HCT116 (cell line): ENCODE results near the gene BSCL2. TPM values are rescaled to one million over a fixed set of nuclear protein-coding genes. Genes with fewer than 3 reads are reported as not detected.

Source experiments
- ATAC-seq: fragments of 200-7000 bp; cut with Tn5 transposase; 2 replicates; pipeline ENCODE4 v1.9.1; 2020; ENCODE audit warnings: mild to moderate bottlenecking, moderate library complexity
- BruUV-seq: library from RNA; stranded (reverse); fragments of 400-500 nt; replicated peaks from 2 replicates; lab custom pipeline; 2021; lab: Mats Ljungman, UMichigan
- CTCF ChIA-PET: fragments of 300-600 bp; sonication (Branson Sonifier 250); formaldehyde crosslinking; loops from one replicate; lab custom pipeline; 2021; ENCODE audit warnings: antibody characterized with exemption; lab: Charles Lee
- POLR2A ChIA-PET: fragments of 300-600, 350-600 bp; sonication (Branson Sonifier 250); formaldehyde crosslinking; loops from one replicate; lab custom pipeline; 2021; ENCODE audit warnings: antibody characterized with exemption; lab: Charles Lee
- RAD21 ChIA-PET, 2 experiments: fragments of 300-600 bp; sonication (Branson Sonifier 250); formaldehyde crosslinking; loops; one replicate each; lab custom pipeline; 2023; ENCODE audit warnings: low total read pairs in 2 of 2; ENCODE audit not compliant: uncharacterized antibody in 2 of 2, unreplicated experiment in 2 of 2, low non-redundant PET in 1 of 2; lab: Charles Lee
- DNase-seq: peaks from one replicate; pipeline ENCODE4 v3.0.0-alpha.2; 2010; ENCODE audit warnings: low read depth, low spot score
- H2AFZ ChIP-seq: fragments of 200-600 bp; shearing (Covaris generic), sonication (generic); 2 replicates; pipeline ENCODE4 v1.6.1; 2017; ENCODE audit warnings: low read depth, mixed run types, mixed read lengths, antibody characterized with exemption, low read length; ENCODE audit not compliant: poor library complexity, severe bottlenecking
- H3K27ac ChIP-seq: 2 replicates; pipeline ENCODE4 v1.5.1; 2012; ENCODE audit warnings: low read depth, low read length
- H3K27me3 ChIP-seq: fragments of 200-600 bp; sonication (generic); 2 replicates; pipeline ENCODE4 v1.6.1; 2016; ENCODE audit warnings: mixed run types, low read length, mixed read lengths; ENCODE audit not compliant: insufficient read depth
- H3K36me3 ChIP-seq, 2 experiments: fragments of 200-500 bp in 1 of 2; fragments of 200-600 bp in 1 of 2; sonication (Bioruptor generic) in 1 of 2; sonication (generic) in 1 of 2; 2 replicates each; pipeline versions ENCODE4 v1.5.1 to v1.6.1; 2014 to 2016; ENCODE audit warnings: low read length in 2 of 2, inconsistent platforms in 1 of 2, mixed read lengths in 1 of 2, mixed run types in 1 of 2; ENCODE audit not compliant: insufficient read depth in 2 of 2, control insufficient read depth in 1 of 2
- H3K4me1 ChIP-seq, 2 experiments: fragments of 200-600 bp in 1 of 2; sonication (generic) in 1 of 2; 2 replicates each; pipeline versions ENCODE4 v1.5.1 to v1.6.1; 2012 to 2017; ENCODE audit warnings: low read length in 2 of 2, inconsistent platforms in 1 of 2, mild to moderate bottlenecking in 1 of 2, mixed read lengths in 1 of 2, mixed run types in 1 of 2, moderate library complexity in 1 of 2; ENCODE audit not compliant: insufficient read depth in 2 of 2, control insufficient read depth in 1 of 2
- H3K4me2 ChIP-seq: fragments of 200-600 bp; sonication (generic); 2 replicates; pipeline ENCODE4 v1.6.1; 2017; ENCODE audit warnings: mixed run types, low read length, mixed read lengths
- H3K4me3 ChIP-seq, 2 experiments: fragments of 200-600 bp in 1 of 2; sonication (generic) in 1 of 2; replicated peaks in 1 of 2; 2 replicates each; pipeline ENCODE4 v1.5.1; 2011 to 2016; ENCODE audit warnings: low read length in 2 of 2, control low read depth in 1 of 2, low read depth in 1 of 2, mild to moderate bottlenecking in 1 of 2, mixed read lengths in 1 of 2, mixed run types in 1 of 2
- H3K79me2 ChIP-seq: fragments of 200-600 bp; sonication (generic); 2 replicates; pipeline ENCODE4 v1.6.1; 2017; ENCODE audit warnings: mild to moderate bottlenecking, mixed run types, low read length, moderate library complexity, mixed read lengths; ENCODE audit not compliant: insufficient read depth
- H3K9ac ChIP-seq: fragments of 200-600 bp; sonication (generic); 2 replicates; pipeline ENCODE4 v1.6.1; 2016; ENCODE audit warnings: low read length, mixed read lengths
- H3K9me2 ChIP-seq: fragments of 200-600 bp; sonication (generic), shearing (Covaris generic); 2 replicates; pipeline ENCODE4 v1.6.1; 2017; ENCODE audit warnings: mixed run types, mild to moderate bottlenecking, moderate library complexity; ENCODE audit not compliant: insufficient read depth
- H3K9me3 ChIP-seq, 2 experiments: fragments of 200-500 bp in 1 of 2; fragments of 200-600 bp in 1 of 2; sonication (Bioruptor generic) in 1 of 2; sonication (generic) in 1 of 2; 2 replicates each; pipeline ENCODE4 v1.6.1; 2014 to 2017; ENCODE audit warnings: low read length in 2 of 2, mixed read lengths in 2 of 2, inconsistent platforms in 1 of 2, low read depth in 1 of 2, mild to moderate bottlenecking in 1 of 2, mixed run types in 1 of 2, moderate library complexity in 1 of 2; ENCODE audit not compliant: control insufficient read depth in 1 of 2, insufficient read depth in 1 of 2
- H4K20me1 ChIP-seq: fragments of 200-600 bp; sonication (generic), shearing (Covaris generic); 2 replicates; pipeline ENCODE4 v1.6.1; 2017; ENCODE audit warnings: mixed run types, mild to moderate bottlenecking, moderate library complexity; ENCODE audit not compliant: insufficient read depth
- EGR1 ChIP-seq: IDR thresholded peaks from 2 replicates; pipeline ENCODE4 v1.6.1; 2012; ENCODE audit warnings: low read depth
- POLR2AphosphoS5 ChIP-seq: IDR thresholded peaks from 2 replicates; pipeline ENCODE4 v1.6.1; 2011; ENCODE audit warnings: mild to moderate bottlenecking, low read depth, low read length, moderate library complexity
- intact Hi-C: fragments of 100-400 bp; cut with micrococcal nuclease; formaldehyde crosslinking; loops from 2 replicates; pipeline ENCODE4 v1.10.0; 2022
- total RNA-seq: library from RNA; stranded (reverse); gene quantifications from one replicate; pipeline ENCODE4 v1.2.1, GENCODE V29; 2021; ENCODE audit not compliant: unreplicated experiment
- TF ChIP-seq, protein P1 (sequence below), 3 experiments: fragments of 200-600 bp in 1 of 3; sonication (generic) in 1 of 3; IDR thresholded peaks in 2 of 3; conservative IDR thresholded peaks in 1 of 3; 2 replicates each; pipeline ENCODE4 v1.5.1; 2012 to 2017; ENCODE audit warnings: low read depth in 2 of 3, low read length in 2 of 3, antibody characterized with exemption in 1 of 3, borderline replicate concordance in 1 of 3, control low read depth in 1 of 3, mild to moderate bottlenecking in 1 of 3, mixed read lengths in 1 of 3, mixed run types in 1 of 3, moderate library complexity in 1 of 3; ENCODE audit not compliant: insufficient read depth in 1 of 3

Gene BSCL2
- total RNA-seq, 1 experiment from 2014 or later, result 62.0 TPM

DNA sequence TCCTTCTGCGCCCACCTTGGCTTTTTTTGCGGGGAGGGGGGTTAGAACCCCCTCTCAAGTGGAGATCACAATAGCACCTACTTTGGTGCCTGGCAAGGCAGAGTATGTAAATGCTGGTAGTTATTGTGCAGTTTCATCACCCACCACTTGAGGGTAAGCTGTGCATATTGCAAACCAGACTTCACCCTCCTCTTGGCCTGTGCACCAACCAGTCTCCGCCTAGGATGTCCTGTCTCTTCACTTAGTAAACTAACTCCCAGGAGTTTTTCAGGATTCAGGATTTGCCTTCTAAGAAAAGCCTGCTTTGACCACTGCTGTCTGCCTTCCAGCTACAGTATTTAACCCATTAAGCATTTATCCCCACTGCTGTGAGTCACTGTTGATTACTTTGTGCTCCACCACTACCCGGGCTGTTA, 26.4 kb downstream of the BSCL2 start:
- peak; percentile 67 for DNase-seq
- ChIA-PET CTCF (interaction anchor here (1.0 to 3.1 kb wide), 7 partner anchors 9 to 286 kb away, joined by 3 to 16 read pairs (median 6); partner anchors contain the start of genes HNRNPUL2, LBHD1, LRRN4CL and TAF6L), RAD21 (interaction anchor here in 1 of 2 experiments (0.6 kb wide), 1 partner anchor 107 kb away, joined by 4 read pairs; no protein-coding TSS in a partner anchor), POLR2A (interaction anchor here (0.6 to 3.0 kb wide), 16 partner anchors 9 to 286 kb away, joined by 3 to 21 read pairs (median 4); partner anchors contain the start of genes AHNAK, C11orf98, CSKMT and EEF1G)
- peak overlapping the region; percentile 4; the same call in 1 of the 2 replicates for H3K4me2 ChIP-seq
- BruUV-seq, result no TSS peak
- H3K9me2 ChIP-seq, result no peaks in the 10 kb centered on the region
- ATAC-seq, result peak; percentile 88
- peak overlapping the region; percentile 33 for H2AFZ ChIP-seq
- intact Hi-C loops, result loop anchor here (2.0 kb wide), 1 partner anchor 14 kb away; no protein-coding TSS in a partner anchor
- no peak for TF ChIP-seq EGR1
- TF ChIP-seq, protein P1, sequence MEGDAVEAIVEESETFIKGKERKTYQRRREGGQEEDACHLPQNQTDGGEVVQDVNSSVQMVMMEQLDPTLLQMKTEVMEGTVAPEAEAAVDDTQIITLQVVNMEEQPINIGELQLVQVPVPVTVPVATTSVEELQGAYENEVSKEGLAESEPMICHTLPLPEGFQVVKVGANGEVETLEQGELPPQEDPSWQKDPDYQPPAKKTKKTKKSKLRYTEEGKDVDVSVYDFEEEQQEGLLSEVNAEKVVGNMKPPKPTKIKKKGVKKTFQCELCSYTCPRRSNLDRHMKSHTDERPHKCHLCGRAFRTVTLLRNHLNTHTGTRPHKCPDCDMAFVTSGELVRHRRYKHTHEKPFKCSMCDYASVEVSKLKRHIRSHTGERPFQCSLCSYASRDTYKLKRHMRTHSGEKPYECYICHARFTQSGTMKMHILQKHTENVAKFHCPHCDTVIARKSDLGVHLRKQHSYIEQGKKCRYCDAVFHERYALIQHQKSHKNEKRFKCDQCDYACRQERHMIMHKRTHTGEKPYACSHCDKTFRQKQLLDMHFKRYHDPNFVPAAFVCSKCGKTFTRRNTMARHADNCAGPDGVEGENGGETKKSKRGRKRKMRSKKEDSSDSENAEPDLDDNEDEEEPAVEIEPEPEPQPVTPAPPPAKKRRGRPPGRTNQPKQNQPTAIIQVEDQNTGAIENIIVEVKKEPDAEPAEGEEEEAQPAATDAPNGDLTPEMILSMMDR (IDR thresholded peaks at IDR 0.05 in 2 of 3, conservative IDR thresholded peaks at IDR 0.05 in 1 of 3; ENCODE audit: borderline replicate concordance in 1 of 3, insufficient read depth in 1 of 3, low read depth in 2 of 3, low read length in 2 of 3), result peak in 2 of 3 experiments; percentile 55 to 66; a peak in 4 of 6 replicates
- TF ChIP-seq POLR2AphosphoS5, result 0 out of 2 replicates have a peak, but pooled peaks have one; percentile 40
- peak overlapping the region; percentile 36; the same call in 1 of the 2 replicates for H3K27ac ChIP-seq
- H3K79me2 ChIP-seq, result peaks cover 30% of the 10 kb centered on the region
- peaks cover 4 to 11% of the 10 kb centered on the region in 2 experiments; a peak in 3 of 4 replicates for H3K36me3 ChIP-seq
- no peaks in the 10 kb centered on the region for H4K20me1 ChIP-seq
- no peak overlapping the region for H3K4me3 ChIP-seq
- H3K27me3 ChIP-seq, result no peaks in the 10 kb centered on the region
- H3K4me1 ChIP-seq, result peaks cover 23 to 41% of the 10 kb centered on the region in 2 experiments
- no peak overlapping the region for H3K9ac ChIP-seq
- H3K9me3 ChIP-seq, result no peaks in the 10 kb centered on the region
